ENCODE measurements around the gene CARMIL3. TPM values are rescaled to one million over a fixed set of nuclear protein-coding genes. Genes with fewer than 3 reads are reported as not detected.
A peak's percentile ranks its signal among the peaks of the same experiment; 100 is the strongest.
"Not testable (repeated sequence)": the region's sequence is repeated elsewhere in the genome, so short reads cannot be mapped to it uniquely, and the experiment has no call there.

Gene CARMIL3
- total RNA-seq, 1 donor from 2014 or later = 0.05 TPM

GRCh38 chr14:24036169-24036962, 15.4 kb upstream of the CARMIL3 start:
- DNase-seq (ENCODE audit: low spot score) = peak; percentile 88
- intact Hi-C loops (cut with DNase I) = loop anchor here (1.0 kb wide), 1 partner anchor 22 kb away; no protein-coding TSS in a partner anchor

GRCh38 chr14:24036963-24037657, 14.7 kb upstream of the CARMIL3 start:
- not testable (repeated sequence) for DNase-seq (ENCODE audit: low spot score)
- intact Hi-C loops (cut with DNase I) = loop anchor here (1.0 kb wide), 1 partner anchor 23 kb away; no protein-coding TSS in a partner anchor

GRCh38 chr14:24037658-24038037, 14.2 kb upstream of the CARMIL3 start:
- intact Hi-C loops (cut with DNase I) = no loop called here

DNA sequence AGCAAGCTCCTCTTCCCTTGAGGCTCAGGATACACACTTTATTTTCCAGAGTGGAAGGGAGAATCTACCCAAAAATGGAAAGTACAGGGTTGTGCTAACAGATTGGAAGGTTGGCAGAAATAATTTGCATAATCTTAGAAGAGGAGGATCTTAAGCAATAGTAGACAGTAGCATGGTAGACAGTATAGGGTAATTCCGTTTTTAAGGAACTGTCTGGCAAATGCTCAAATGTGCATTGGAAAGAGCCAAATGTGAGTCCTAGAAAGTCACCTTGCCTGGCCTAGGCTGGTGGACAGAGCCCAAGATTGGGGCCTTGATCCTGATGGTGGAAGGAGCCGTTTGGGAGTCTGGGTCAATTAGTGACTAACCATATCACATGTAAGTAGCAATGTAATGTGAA, 13.1 kb upstream of the CARMIL3 start:
- intact Hi-C loops (cut with DNase I) = no loop called here

More at GRCh38 chr14:24037658-24038037, 14.2 kb upstream of the CARMIL3 start:
- no peak for DNase-seq (ENCODE audit: low spot score)

DNA sequence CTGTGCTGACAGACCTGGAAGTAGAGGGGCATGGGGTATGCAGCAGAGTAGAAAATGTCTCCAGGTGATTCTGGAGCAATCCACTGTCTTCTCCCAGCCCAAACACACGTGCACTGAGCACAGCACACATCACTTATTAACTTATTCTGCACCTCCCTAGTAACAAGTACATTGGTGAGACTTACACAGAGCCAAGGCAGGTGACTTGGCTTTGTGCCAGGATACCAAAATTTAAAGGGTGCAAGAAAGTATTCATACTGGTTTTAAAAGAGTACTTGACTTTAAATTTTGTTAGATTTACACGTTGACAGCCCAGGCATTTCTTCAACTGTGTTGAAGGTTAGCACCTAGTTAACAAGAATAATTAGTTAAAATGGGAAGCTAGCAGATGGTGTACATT, 11.1 kb upstream of the CARMIL3 start:
- intact Hi-C loops (cut with DNase I) = no loop called here
- no peak for DNase-seq (ENCODE audit: low spot score)

More for the DNA sequence above, 13.1 kb upstream of the CARMIL3 start:
- no peak for DNase-seq (ENCODE audit: low spot score)

DNA sequence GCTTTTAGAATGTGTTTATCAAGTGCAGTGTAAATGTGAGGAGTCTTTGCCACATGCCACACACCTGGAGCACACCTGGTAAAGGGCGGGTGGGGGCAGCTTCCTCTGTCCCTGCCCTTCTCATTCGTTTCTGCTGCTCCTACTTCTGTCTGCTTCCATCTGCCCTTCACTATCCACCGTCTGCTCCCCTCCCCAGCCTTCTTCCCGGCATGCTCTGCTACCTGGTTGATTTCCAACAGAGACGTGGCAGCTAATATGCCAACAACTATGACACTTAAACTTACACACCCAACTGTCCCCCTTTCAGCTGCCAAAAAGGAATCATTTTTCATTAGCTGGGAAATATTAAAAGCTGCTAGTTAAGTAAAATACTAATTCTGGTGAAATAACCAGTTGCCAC, 9.1 kb upstream of the CARMIL3 start:
- intact Hi-C loops (cut with DNase I) = no loop called here
- no peak for DNase-seq (ENCODE audit: low spot score)

DNA sequence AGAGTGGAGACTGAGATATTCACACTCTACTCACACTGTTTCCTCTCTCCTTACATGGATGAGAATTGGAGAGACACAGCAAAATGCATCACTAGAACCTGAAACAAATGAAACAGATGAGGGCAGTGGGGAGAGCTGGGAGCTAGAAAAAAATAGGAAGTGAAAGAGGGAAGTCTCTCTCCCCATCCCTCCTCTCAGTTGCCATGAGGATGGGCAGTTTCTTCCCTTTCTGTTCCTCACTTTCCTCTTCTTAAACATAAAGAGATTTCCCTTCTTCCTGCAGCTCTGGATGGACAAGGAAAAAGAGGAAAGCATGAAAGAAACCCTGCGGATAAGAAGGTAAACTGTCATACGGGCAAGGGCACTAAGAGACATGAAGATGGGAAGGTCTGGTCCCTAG, 2.8 kb upstream of the CARMIL3 start:
- intact Hi-C loops (cut with DNase I); DNase-seq (ENCODE audit: low spot score): not testable (repeated sequence)

GRCh38 chr14:24050753-24051152, 1.1 kb upstream of the CARMIL3 start:
- DNase-seq (ENCODE audit: low spot score); intact Hi-C loops (cut with DNase I): not testable (repeated sequence)

GRCh38 chr14:24051176-24051788, 527 bp upstream of the CARMIL3 start:
- no peak for DNase-seq (ENCODE audit: low spot score)
- intact Hi-C loops (cut with DNase I) = no loop called here

- intact Hi-C loops (cut with DNase I) = no loop called here
- DNase-seq (ENCODE audit: low spot score) = no peak
Observed at GRCh38 chr14:24052656-24053547, 1.1 kb downstream of the CARMIL3 start.

DNA sequence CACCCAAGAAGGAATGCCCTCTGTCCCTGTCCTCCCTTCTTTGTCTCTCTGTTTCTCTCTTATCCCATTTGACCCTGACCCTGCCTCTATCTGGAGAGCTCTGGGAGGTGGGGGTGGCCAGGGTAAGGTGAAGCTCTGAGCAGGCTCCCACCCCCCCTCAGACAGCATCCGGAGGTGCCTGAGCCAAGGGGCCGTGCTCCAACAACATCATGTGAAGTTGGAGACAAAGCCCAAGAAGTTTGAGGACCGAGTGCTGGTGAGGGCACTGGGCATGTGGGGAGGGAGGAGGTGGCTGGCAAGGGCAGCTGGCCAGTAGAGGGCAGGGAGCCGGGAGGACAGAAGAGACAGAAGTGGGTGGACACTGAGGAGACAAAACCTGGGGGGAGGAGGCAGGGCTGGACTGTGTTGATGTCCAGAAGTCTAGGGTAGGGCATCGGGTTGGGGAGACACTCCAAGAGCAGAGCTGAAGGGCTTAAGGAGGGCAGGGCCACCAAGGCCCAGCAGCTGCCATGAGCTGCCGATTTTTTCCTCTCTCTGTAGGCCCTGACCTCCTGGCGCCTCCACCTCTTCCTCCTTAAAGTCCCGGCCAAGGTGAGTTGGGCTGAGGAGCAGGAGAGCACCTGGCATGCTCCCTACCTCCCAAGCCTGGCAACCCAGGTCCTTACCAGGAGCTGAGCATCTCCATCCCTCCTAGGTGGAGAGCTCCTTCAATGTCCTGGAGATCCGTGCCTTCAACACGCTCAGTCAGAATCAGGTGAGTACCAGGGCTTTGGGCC, 1.9 kb downstream of the CARMIL3 start:
- DNase-seq (ENCODE audit: low spot score) = peak; percentile 68
- intact Hi-C loops (cut with DNase I) = no loop called here

GRCh38 chr14:24054324-24054641, 2.5 kb downstream of the CARMIL3 start:
- peak; percentile 57 for DNase-seq (ENCODE audit: low spot score)
- intact Hi-C loops (cut with DNase I) = no loop called here

- intact Hi-C loops (cut with DNase I) = no loop called here
- no peak for DNase-seq (ENCODE audit: low spot score)
Observed at GRCh38 chr14:24054646-24055045, 2.8 kb downstream of the CARMIL3 start.

GRCh38 chr14:24055971-24056799, 4.4 kb downstream of the CARMIL3 start:
- intact Hi-C loops (cut with DNase I) = no loop called here
- no peak for DNase-seq (ENCODE audit: low spot score)

GRCh38 chr14:24056800-24057184, 5.0 kb downstream of the CARMIL3 start:
- peak; percentile 66 for DNase-seq (ENCODE audit: low spot score)
- intact Hi-C loops (cut with DNase I) = no loop called here

DNA sequence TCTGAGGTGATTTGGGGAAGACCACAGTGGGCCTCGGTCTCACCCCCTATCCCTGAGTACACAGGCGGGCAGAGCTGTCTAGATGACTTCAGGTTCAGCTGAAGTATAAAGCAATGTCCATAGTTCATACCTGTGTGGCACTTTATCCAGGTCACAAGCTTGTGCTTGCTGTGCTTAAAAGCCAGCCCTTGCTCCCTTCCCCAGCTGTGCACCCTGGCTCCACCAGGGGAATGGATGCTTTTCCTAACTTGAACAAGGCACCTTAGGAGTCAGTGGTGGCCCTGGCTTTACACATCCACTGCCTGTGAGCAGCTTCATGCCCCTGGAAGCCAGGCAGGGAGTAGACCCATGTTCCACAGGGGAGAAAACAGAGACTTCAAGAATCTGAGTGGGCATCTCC, 5.5 kb downstream of the CARMIL3 start:
- intact Hi-C loops (cut with DNase I) = no loop called here

GRCh38 chr14:24057867-24058259, 6.1 kb downstream of the CARMIL3 start:
- DNase-seq (ENCODE audit: low spot score) = no peak
- intact Hi-C loops (cut with DNase I) = loop anchor here (1.0 to 2.0 kb wide), 4 partner anchors 32 to 239 kb away; partner anchors contain the start of gene IRF9

More for the DNA sequence above, 5.5 kb downstream of the CARMIL3 start:
- DNase-seq (ENCODE audit: low spot score) = no peak

Measured in cardiac septum (tissue), 1 donor.